K562 (cell line): ENCODE measurements around the gene HOXC12.

Experiments
- GABPA ChIP-seq: fragments of 200-800 bp; sonication (Bioruptor generic); conservative IDR thresholded peaks from 2 replicates; pipeline ENCODE4 v1.6.1; 2016; ENCODE audit warnings: low read depth, missing genetic modification characterization, missing compliant biosample characterization
- ZNF644 ChIP-seq: fragments of 200-800 bp; sonication (Bioruptor generic); IDR thresholded peaks from 2 replicates; pipeline ENCODE4 v1.6.1; 2016; ENCODE audit warnings: low read depth, missing genetic modification characterization, missing compliant biosample characterization
- ZZZ3 ChIP-seq: fragments of 450-650 bp; IDR thresholded peaks from 2 replicates; pipeline ENCODE4 v1.6.1; 2016; ENCODE audit warnings: antibody characterized with exemption, mild to moderate bottlenecking, moderate library complexity
- TF ChIP-seq, protein P1 (sequence below): sonication (generic); formaldehyde crosslinking; IDR thresholded peaks from 2 replicates; pipeline ENCODE4 v1.5.0; 2020; ENCODE audit warnings: missing genetic modification reagents
- TF ChIP-seq, protein P2 (sequence below), 3 experiments: IDR thresholded peaks in 2 of 3; conservative IDR thresholded peaks in 1 of 3; 2 replicates each; pipeline ENCODE4 v1.5.1; 2011 to 2012; ENCODE audit warnings: low read length in 3 of 3, mild to moderate bottlenecking in 3 of 3, control low read depth in 2 of 3, improper control_type of control experiment in 1 of 3, inconsistent platforms in 1 of 3, low read depth in 1 of 3, mixed read lengths in 1 of 3, moderate library complexity in 1 of 3; ENCODE audit not compliant: insufficient read depth in 2 of 3
- TF ChIP-seq, protein P3 (sequence below): sonication (generic); formaldehyde crosslinking; IDR thresholded peaks from 2 replicates; pipeline ENCODE4 v1.8.0; 2022; ENCODE audit warnings: mild to moderate bottlenecking, missing genetic modification reagents
- TF ChIP-seq, protein P4 (sequence below): fragments of 250-450 bp; sonication (Bioruptor Pico); IDR thresholded peaks from 2 replicates; pipeline ENCODE4 v1.4.0; 2020; ENCODE audit warnings: mild to moderate bottlenecking, moderate library complexity, borderline replicate concordance

DNA sequence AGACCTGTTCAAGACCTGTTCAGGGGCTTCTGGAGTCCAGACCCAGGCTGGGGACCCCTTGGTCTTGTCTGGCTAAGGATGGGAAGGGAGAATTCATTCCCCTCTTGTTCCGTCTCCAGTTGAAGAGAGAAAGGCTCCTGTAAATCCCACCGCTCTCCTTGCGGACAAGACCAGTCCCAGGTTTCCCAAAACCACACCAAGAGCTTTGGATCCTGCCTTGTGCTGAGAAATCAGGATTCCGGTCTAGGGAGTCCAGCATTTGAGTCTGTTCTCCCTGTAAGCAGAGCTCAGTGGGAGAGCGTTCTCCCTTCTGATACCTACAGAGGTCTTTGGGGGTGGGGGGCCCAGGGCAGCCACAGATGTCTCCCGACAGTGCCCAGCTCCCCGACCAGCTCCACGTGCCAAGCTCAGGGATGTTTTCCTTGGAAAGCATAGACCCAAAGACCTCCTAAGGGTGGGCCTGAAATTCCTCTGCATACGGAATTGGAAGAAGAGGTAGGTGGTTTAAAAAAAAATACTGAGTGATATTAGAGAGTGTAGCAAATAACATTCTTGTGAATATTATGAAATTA is 14.2 kb upstream of the HOXC12 start:
- TF ChIP-seq, protein P1, sequence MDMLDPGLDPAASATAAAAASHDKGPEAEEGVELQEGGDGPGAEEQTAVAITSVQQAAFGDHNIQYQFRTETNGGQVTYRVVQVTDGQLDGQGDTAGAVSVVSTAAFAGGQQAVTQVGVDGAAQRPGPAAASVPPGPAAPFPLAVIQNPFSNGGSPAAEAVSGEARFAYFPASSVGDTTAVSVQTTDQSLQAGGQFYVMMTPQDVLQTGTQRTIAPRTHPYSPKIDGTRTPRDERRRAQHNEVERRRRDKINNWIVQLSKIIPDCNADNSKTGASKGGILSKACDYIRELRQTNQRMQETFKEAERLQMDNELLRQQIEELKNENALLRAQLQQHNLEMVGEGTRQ (CRISPR knock-in tag), result no peak
- TF ChIP-seq, protein P2, sequence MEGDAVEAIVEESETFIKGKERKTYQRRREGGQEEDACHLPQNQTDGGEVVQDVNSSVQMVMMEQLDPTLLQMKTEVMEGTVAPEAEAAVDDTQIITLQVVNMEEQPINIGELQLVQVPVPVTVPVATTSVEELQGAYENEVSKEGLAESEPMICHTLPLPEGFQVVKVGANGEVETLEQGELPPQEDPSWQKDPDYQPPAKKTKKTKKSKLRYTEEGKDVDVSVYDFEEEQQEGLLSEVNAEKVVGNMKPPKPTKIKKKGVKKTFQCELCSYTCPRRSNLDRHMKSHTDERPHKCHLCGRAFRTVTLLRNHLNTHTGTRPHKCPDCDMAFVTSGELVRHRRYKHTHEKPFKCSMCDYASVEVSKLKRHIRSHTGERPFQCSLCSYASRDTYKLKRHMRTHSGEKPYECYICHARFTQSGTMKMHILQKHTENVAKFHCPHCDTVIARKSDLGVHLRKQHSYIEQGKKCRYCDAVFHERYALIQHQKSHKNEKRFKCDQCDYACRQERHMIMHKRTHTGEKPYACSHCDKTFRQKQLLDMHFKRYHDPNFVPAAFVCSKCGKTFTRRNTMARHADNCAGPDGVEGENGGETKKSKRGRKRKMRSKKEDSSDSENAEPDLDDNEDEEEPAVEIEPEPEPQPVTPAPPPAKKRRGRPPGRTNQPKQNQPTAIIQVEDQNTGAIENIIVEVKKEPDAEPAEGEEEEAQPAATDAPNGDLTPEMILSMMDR (IDR thresholded peaks at IDR 0.05 in 2 of 3, conservative IDR thresholded peaks at IDR 0.05 in 1 of 3; ENCODE audit: insufficient read depth in 2 of 3, low read depth in 1 of 3, low read length in 3 of 3), result no peak
- TF ChIP-seq GABPA (tag), result no peak
- TF ChIP-seq, protein P3, sequence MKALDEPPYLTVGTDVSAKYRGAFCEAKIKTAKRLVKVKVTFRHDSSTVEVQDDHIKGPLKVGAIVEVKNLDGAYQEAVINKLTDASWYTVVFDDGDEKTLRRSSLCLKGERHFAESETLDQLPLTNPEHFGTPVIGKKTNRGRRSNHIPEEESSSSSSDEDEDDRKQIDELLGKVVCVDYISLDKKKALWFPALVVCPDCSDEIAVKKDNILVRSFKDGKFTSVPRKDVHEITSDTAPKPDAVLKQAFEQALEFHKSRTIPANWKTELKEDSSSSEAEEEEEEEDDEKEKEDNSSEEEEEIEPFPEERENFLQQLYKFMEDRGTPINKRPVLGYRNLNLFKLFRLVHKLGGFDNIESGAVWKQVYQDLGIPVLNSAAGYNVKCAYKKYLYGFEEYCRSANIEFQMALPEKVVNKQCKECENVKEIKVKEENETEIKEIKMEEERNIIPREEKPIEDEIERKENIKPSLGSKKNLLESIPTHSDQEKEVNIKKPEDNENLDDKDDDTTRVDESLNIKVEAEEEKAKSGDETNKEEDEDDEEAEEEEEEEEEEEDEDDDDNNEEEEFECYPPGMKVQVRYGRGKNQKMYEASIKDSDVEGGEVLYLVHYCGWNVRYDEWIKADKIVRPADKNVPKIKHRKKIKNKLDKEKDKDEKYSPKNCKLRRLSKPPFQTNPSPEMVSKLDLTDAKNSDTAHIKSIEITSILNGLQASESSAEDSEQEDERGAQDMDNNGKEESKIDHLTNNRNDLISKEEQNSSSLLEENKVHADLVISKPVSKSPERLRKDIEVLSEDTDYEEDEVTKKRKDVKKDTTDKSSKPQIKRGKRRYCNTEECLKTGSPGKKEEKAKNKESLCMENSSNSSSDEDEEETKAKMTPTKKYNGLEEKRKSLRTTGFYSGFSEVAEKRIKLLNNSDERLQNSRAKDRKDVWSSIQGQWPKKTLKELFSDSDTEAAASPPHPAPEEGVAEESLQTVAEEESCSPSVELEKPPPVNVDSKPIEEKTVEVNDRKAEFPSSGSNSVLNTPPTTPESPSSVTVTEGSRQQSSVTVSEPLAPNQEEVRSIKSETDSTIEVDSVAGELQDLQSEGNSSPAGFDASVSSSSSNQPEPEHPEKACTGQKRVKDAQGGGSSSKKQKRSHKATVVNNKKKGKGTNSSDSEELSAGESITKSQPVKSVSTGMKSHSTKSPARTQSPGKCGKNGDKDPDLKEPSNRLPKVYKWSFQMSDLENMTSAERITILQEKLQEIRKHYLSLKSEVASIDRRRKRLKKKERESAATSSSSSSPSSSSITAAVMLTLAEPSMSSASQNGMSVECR (CRISPR knock-in tag), result no peak
- TF ChIP-seq ZZZ3, result no peak
- TF ChIP-seq ZNF644, result no peak
- TF ChIP-seq, protein P4, sequence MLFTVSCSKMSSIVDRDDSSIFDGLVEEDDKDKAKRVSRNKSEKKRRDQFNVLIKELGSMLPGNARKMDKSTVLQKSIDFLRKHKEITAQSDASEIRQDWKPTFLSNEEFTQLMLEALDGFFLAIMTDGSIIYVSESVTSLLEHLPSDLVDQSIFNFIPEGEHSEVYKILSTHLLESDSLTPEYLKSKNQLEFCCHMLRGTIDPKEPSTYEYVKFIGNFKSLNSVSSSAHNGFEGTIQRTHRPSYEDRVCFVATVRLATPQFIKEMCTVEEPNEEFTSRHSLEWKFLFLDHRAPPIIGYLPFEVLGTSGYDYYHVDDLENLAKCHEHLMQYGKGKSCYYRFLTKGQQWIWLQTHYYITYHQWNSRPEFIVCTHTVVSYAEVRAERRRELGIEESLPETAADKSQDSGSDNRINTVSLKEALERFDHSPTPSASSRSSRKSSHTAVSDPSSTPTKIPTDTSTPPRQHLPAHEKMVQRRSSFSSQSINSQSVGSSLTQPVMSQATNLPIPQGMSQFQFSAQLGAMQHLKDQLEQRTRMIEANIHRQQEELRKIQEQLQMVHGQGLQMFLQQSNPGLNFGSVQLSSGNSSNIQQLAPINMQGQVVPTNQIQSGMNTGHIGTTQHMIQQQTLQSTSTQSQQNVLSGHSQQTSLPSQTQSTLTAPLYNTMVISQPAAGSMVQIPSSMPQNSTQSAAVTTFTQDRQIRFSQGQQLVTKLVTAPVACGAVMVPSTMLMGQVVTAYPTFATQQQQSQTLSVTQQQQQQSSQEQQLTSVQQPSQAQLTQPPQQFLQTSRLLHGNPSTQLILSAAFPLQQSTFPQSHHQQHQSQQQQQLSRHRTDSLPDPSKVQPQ, result no peak
